ENCODE measurements around the gene PRR14. TPM values are rescaled to one million over a fixed set of nuclear protein-coding genes. Genes with fewer than 3 reads are reported as not detected.

The PRR14 gene
- total and polyA plus RNA-seq, 2 of the 8 experiments (the other 6 are each of a cell fraction or from before 2014, with no cell fraction given) = 3.6 to 16.1 TPM

GRCh38 chr16:30601966-30602365 is 48.8 kb upstream of the PRR14 start:
- no peak overlapping the region for H3K18ac ChIP-seq (ENCODE audit: extremely low read depth, low read length)
- H3K4me1 ChIP-seq (replicated peaks in 1 of 4; ENCODE audit: control insufficient read depth in 3 of 4, insufficient read depth in 4 of 4, low read length in 3 of 4) = no peaks in the 10 kb centered on the region
- peaks cover 2 to 26% (median 21%) of the 10 kb centered on the region in 4 experiments; a peak in 7 of 8 replicates for H3K36me3 ChIP-seq (ENCODE audit: control insufficient read depth in 2 of 4, insufficient read depth in 4 of 4, low read length in 3 of 4)
- H2BK12ac ChIP-seq (ENCODE audit: low read depth, low read length) = no peak overlapping the region
- no peak overlapping the region for H3K56ac ChIP-seq (replicated peaks; ENCODE audit: insufficient read length, low read depth, low read length)
- H2BK120ac ChIP-seq (replicated peaks; ENCODE audit: low read depth, low read length) = no peak overlapping the region
- no peaks in the 10 kb centered on the region; the same call in 1 of the 2 replicates for H3K79me1 ChIP-seq (ENCODE audit: low read depth, low read length)
- H3K23me2 ChIP-seq (ENCODE audit: low read depth, low read length) = no peaks in the 10 kb centered on the region
- no peak overlapping the region for H3K4me2 ChIP-seq (ENCODE audit: insufficient read depth in 1 of 2, low read depth in 2 of 2, low read length in 2 of 2)
- ChIA-PET CTCF (ENCODE audit: partially characterized antibody) (interaction anchor here (1.1 to 7.6 kb wide), 6 partner anchors 11 to 172 kb away, joined by 3 to 42 read pairs (median 6); partner anchors contain the start of gene DCTPP1), POLR2A (ENCODE audit: partially characterized antibody) (interaction anchor here (0.9 to 6.7 kb wide), 6 partner anchors 9 to 200 kb away, joined by 3 to 85 read pairs (median 6); partner anchors contain the start of genes ZNF688, ZNF689 and ZNF785)
- TF ChIP-seq SIX5 (IDR thresholded peaks at IDR 0.05; ENCODE audit: low read depth, low read length) = no peak
- TF ChIP-seq POLR2A (IDR thresholded peaks at IDR 0.05; ENCODE audit: control extremely low read depth in 1 of 2, low read depth in 2 of 2, low read length in 2 of 2) = 0 out of 3 replicates have a peak, but pooled peaks of 1 of the 2 experiments have one; percentile 20
- H3K4me3 ChIP-seq (ENCODE audit: extremely low read depth in 1 of 4, insufficient read depth in 2 of 4, low read depth in 3 of 4, low read length in 4 of 4) = no peak overlapping the region
- FAIRE-seq (no peak), DNase-seq (ENCODE audit: low read depth in 1 of 2, low spot score in 2 of 2) (no peak)
- no peak overlapping the region for H3K14ac ChIP-seq (ENCODE audit: insufficient read length)
- H4K91ac ChIP-seq (replicated peaks; ENCODE audit: insufficient read length, low read length) = no peak overlapping the region
- no peak overlapping the region for H3K23ac ChIP-seq (ENCODE audit: insufficient read length)
- H3K79me2 ChIP-seq (ENCODE audit: control insufficient read depth in 1 of 2, insufficient read depth in 2 of 2, low read length in 2 of 2) = no peaks in the 10 kb centered on the region
- 95% methylated on average over 4 of the region's 4 CpGs; no CpG with 5 or more reads in 1 of the 2 experiments for WGBS, 2 experiments (ENCODE audit: extremely low coverage in 1 of 2, insufficient coverage in 1 of 2, insufficient read length in 1 of 2, insufficient replicate concordance in 2 of 2, low coverage in 1 of 2, low lambda C conversion rate in 2 of 2, missing lambda C conversion rate in 1 of 2)
- no peak overlapping the region for H2BK20ac ChIP-seq (ENCODE audit: low read length)
- no peak overlapping the region for H4K5ac ChIP-seq (ENCODE audit: insufficient read length, low read depth, low read length)
- no peaks in the 10 kb centered on the region for H3K27me3 ChIP-seq (replicated peaks in 1 of 4; ENCODE audit: control insufficient read depth in 3 of 4, extremely low read depth in 1 of 4, insufficient read depth in 3 of 4, low read length in 3 of 4)
- H2AK5ac ChIP-seq (ENCODE audit: low read depth, low read length) = no peak overlapping the region
- no peak overlapping the region for H3K27ac ChIP-seq (ENCODE audit: low read depth, low read length)
- H2AFZ ChIP-seq (ENCODE audit: low read length) = no peak overlapping the region
- no peak overlapping the region for H3K4ac ChIP-seq (replicated peaks; ENCODE audit: insufficient read length, low read depth, low read length)
- H4K20me1 ChIP-seq (replicated peaks in 1 of 2; ENCODE audit: control insufficient read depth in 1 of 2, insufficient read depth in 2 of 2, low read length in 2 of 2) = peaks cover 0 to 2% of the 10 kb centered on the region in 2 experiments
- H2BK15ac ChIP-seq (ENCODE audit: low read length) = no peak overlapping the region
- H3K9ac ChIP-seq (replicated peaks in 1 of 4; ENCODE audit: extremely low read depth in 1 of 4, low read depth in 3 of 4, low read length in 3 of 4) = no peak overlapping the region
- H4K8ac ChIP-seq (ENCODE audit: extremely low read depth, insufficient read depth, low read length) = no peak overlapping the region
- no peaks in the 10 kb centered on the region for H3K9me3 ChIP-seq (ENCODE audit: insufficient read depth in 2 of 2, low read depth in 1 of 2, low read length in 1 of 2)
- no peak overlapping the region for H2BK5ac ChIP-seq (ENCODE audit: low read depth, low read length)

All from H1 (cell line).